HCT116 (cell line): ENCODE results near the gene DGKE. TPM values are rescaled to one million over a fixed set of nuclear protein-coding genes. Genes with fewer than 3 reads are reported as not detected.

Source experiments
- ATAC-seq: fragments of 200-7000 bp; cut with Tn5 transposase; 2 replicates; pipeline ENCODE4 v1.9.1; 2020; ENCODE audit warnings: mild to moderate bottlenecking, moderate library complexity
- BruUV-seq: library from RNA; stranded (reverse); fragments of 400-500 nt; replicated peaks from 2 replicates; lab custom pipeline; 2021; lab: Mats Ljungman, UMichigan
- CTCF ChIA-PET: fragments of 300-600 bp; sonication (Branson Sonifier 250); formaldehyde crosslinking; loops from one replicate; lab custom pipeline; 2021; ENCODE audit warnings: antibody characterized with exemption; lab: Charles Lee
- POLR2A ChIA-PET: fragments of 300-600, 350-600 bp; sonication (Branson Sonifier 250); formaldehyde crosslinking; loops from one replicate; lab custom pipeline; 2021; ENCODE audit warnings: antibody characterized with exemption; lab: Charles Lee
- RAD21 ChIA-PET, 2 experiments: fragments of 300-600 bp; sonication (Branson Sonifier 250); formaldehyde crosslinking; loops; one replicate each; lab custom pipeline; 2023; ENCODE audit warnings: low total read pairs in 2 of 2; ENCODE audit not compliant: uncharacterized antibody in 2 of 2, unreplicated experiment in 2 of 2, low non-redundant PET in 1 of 2; lab: Charles Lee
- DNase-seq: peaks from one replicate; pipeline ENCODE4 v3.0.0-alpha.2; 2010; ENCODE audit warnings: low read depth, low spot score
- H2AFZ ChIP-seq: fragments of 200-600 bp; shearing (Covaris generic), sonication (generic); 2 replicates; pipeline ENCODE4 v1.6.1; 2017; ENCODE audit warnings: low read depth, mixed run types, mixed read lengths, antibody characterized with exemption, low read length; ENCODE audit not compliant: poor library complexity, severe bottlenecking
- H3K27ac ChIP-seq: 2 replicates; pipeline ENCODE4 v1.5.1; 2012; ENCODE audit warnings: low read depth, low read length
- H3K27me3 ChIP-seq: fragments of 200-600 bp; sonication (generic); 2 replicates; pipeline ENCODE4 v1.6.1; 2016; ENCODE audit warnings: mixed run types, low read length, mixed read lengths; ENCODE audit not compliant: insufficient read depth
- H3K36me3 ChIP-seq, 2 experiments: fragments of 200-500 bp in 1 of 2; fragments of 200-600 bp in 1 of 2; sonication (Bioruptor generic) in 1 of 2; sonication (generic) in 1 of 2; 2 replicates each; pipeline versions ENCODE4 v1.5.1 to v1.6.1; 2014 to 2016; ENCODE audit warnings: low read length in 2 of 2, inconsistent platforms in 1 of 2, mixed read lengths in 1 of 2, mixed run types in 1 of 2; ENCODE audit not compliant: insufficient read depth in 2 of 2, control insufficient read depth in 1 of 2
- H3K4me1 ChIP-seq, 2 experiments: fragments of 200-600 bp in 1 of 2; sonication (generic) in 1 of 2; 2 replicates each; pipeline versions ENCODE4 v1.5.1 to v1.6.1; 2012 to 2017; ENCODE audit warnings: low read length in 2 of 2, inconsistent platforms in 1 of 2, mild to moderate bottlenecking in 1 of 2, mixed read lengths in 1 of 2, mixed run types in 1 of 2, moderate library complexity in 1 of 2; ENCODE audit not compliant: insufficient read depth in 2 of 2, control insufficient read depth in 1 of 2
- H3K4me2 ChIP-seq: fragments of 200-600 bp; sonication (generic); 2 replicates; pipeline ENCODE4 v1.6.1; 2017; ENCODE audit warnings: mixed run types, low read length, mixed read lengths
- H3K4me3 ChIP-seq, 2 experiments: fragments of 200-600 bp in 1 of 2; sonication (generic) in 1 of 2; replicated peaks in 1 of 2; 2 replicates each; pipeline ENCODE4 v1.5.1; 2011 to 2016; ENCODE audit warnings: low read length in 2 of 2, control low read depth in 1 of 2, low read depth in 1 of 2, mild to moderate bottlenecking in 1 of 2, mixed read lengths in 1 of 2, mixed run types in 1 of 2
- H3K79me2 ChIP-seq: fragments of 200-600 bp; sonication (generic); 2 replicates; pipeline ENCODE4 v1.6.1; 2017; ENCODE audit warnings: mild to moderate bottlenecking, mixed run types, low read length, moderate library complexity, mixed read lengths; ENCODE audit not compliant: insufficient read depth
- H3K9ac ChIP-seq: fragments of 200-600 bp; sonication (generic); 2 replicates; pipeline ENCODE4 v1.6.1; 2016; ENCODE audit warnings: low read length, mixed read lengths
- H3K9me2 ChIP-seq: fragments of 200-600 bp; sonication (generic), shearing (Covaris generic); 2 replicates; pipeline ENCODE4 v1.6.1; 2017; ENCODE audit warnings: mixed run types, mild to moderate bottlenecking, moderate library complexity; ENCODE audit not compliant: insufficient read depth
- H3K9me3 ChIP-seq, 2 experiments: fragments of 200-500 bp in 1 of 2; fragments of 200-600 bp in 1 of 2; sonication (Bioruptor generic) in 1 of 2; sonication (generic) in 1 of 2; 2 replicates each; pipeline ENCODE4 v1.6.1; 2014 to 2017; ENCODE audit warnings: low read length in 2 of 2, mixed read lengths in 2 of 2, inconsistent platforms in 1 of 2, low read depth in 1 of 2, mild to moderate bottlenecking in 1 of 2, mixed run types in 1 of 2, moderate library complexity in 1 of 2; ENCODE audit not compliant: control insufficient read depth in 1 of 2, insufficient read depth in 1 of 2
- H4K20me1 ChIP-seq: fragments of 200-600 bp; sonication (generic), shearing (Covaris generic); 2 replicates; pipeline ENCODE4 v1.6.1; 2017; ENCODE audit warnings: mixed run types, mild to moderate bottlenecking, moderate library complexity; ENCODE audit not compliant: insufficient read depth
- CBX3 ChIP-seq: IDR thresholded peaks from 2 replicates; pipeline ENCODE4 v1.6.1; 2012; ENCODE audit warnings: low read depth
- ELF1 ChIP-seq: IDR thresholded peaks from 2 replicates; pipeline ENCODE4 v1.6.1; 2012; ENCODE audit warnings: low read depth, borderline replicate concordance
- EZH2 ChIP-seq: fragments of 200-600 bp; sonication (generic); IDR thresholded peaks from 2 replicates; pipeline ENCODE4 v1.6.1; 2017; ENCODE audit warnings: antibody characterized with exemption, mixed run types
- FOSL1 ChIP-seq: IDR thresholded peaks from 2 replicates; pipeline ENCODE4 v1.6.1; 2012; ENCODE audit warnings: low read depth
- SIN3A ChIP-seq: IDR thresholded peaks from 2 replicates; pipeline ENCODE4 v1.6.1; 2012; ENCODE audit warnings: low read depth
- YY1 ChIP-seq: IDR thresholded peaks from 2 replicates; pipeline ENCODE4 v1.6.1; 2011; ENCODE audit warnings: low read length, low read depth, moderate library complexity, mild to moderate bottlenecking; ENCODE audit not compliant: insufficient replicate concordance; ENCODE audit errors: extremely low read depth
- ZNF274 ChIP-seq: fragments of 200-500 bp; sonication (Bioruptor generic); IDR thresholded peaks from 2 replicates; pipeline ENCODE4 v1.6.1; 2014; ENCODE audit warnings: mild to moderate bottlenecking, low read depth, low read length, inconsistent platforms
- intact Hi-C: fragments of 100-400 bp; cut with micrococcal nuclease; formaldehyde crosslinking; loops from 2 replicates; pipeline ENCODE4 v1.10.0; 2022
- total RNA-seq: library from RNA; stranded (reverse); gene quantifications from one replicate; pipeline ENCODE4 v1.2.1, GENCODE V29; 2021; ENCODE audit not compliant: unreplicated experiment
- TF ChIP-seq, protein P1 (sequence below): IDR thresholded peaks from 2 replicates; pipeline ENCODE4 v1.6.1; 2012
- TF ChIP-seq, protein P2 (sequence below): IDR thresholded peaks from 2 replicates; pipeline ENCODE4 v1.6.1; 2011; ENCODE audit warnings: mild to moderate bottlenecking, low read length, moderate library complexity; ENCODE audit not compliant: insufficient replicate concordance; ENCODE audit errors: extremely low read depth

The DGKE gene
- total RNA-seq, 1 experiment from 2014 or later: 5.2 TPM

- H3K9ac ChIP-seq: no peak overlapping the region
- H2AFZ ChIP-seq: no peak overlapping the region
- no peak overlapping the region for H3K27ac ChIP-seq
- H3K27me3 ChIP-seq: no peaks in the 10 kb centered on the region
- H3K4me1 ChIP-seq: peaks cover 3 to 9% of the 10 kb centered on the region in 2 experiments
- H3K9me2 ChIP-seq: no peaks in the 10 kb centered on the region
- ChIA-PET RAD21 (no interaction called here), POLR2A (no interaction called here)
- BruUV-seq: no TSS peak
- no peaks in the 10 kb centered on the region for H3K36me3 ChIP-seq
- no peak overlapping the region for H3K4me2 ChIP-seq
- H3K4me3 ChIP-seq: no peak overlapping the region
- no peaks in the 10 kb centered on the region for H3K9me3 ChIP-seq
- H3K79me2 ChIP-seq: no peaks in the 10 kb centered on the region
- DNase-seq: no peak
- ATAC-seq: no peak
- no peaks in the 10 kb centered on the region for H4K20me1 ChIP-seq
- TF ChIP-seq, protein P1, sequence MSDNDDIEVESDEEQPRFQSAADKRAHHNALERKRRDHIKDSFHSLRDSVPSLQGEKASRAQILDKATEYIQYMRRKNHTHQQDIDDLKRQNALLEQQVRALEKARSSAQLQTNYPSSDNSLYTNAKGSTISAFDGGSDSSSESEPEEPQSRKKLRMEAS: no peak
- no peak for TF ChIP-seq EZH2
- TF ChIP-seq, all 23 proteins: peak for 0
- intact Hi-C loops: no loop called here
- CTCF ChIA-PET: interaction anchor here (1.5 kb wide), 1 partner anchor 323 kb away, joined by 3 read pairs; no protein-coding TSS in a partner anchor
Observed at GRCh38 chr17:56822725-56823124, 11.2 kb upstream of the DGKE start.

GRCh38 chr17:56823848-56824247 lies 10.1 kb upstream of the DGKE start:
- ChIA-PET CTCF (no interaction called here), POLR2A (interaction anchor here (0.8 kb wide), 1 partner anchor 90 kb away, joined by 3 read pairs; the partner anchor contains the start of gene TRIM25), RAD21 (no interaction called here)
- Histone ChIP-seq H4K20me1 (no peaks in the 10 kb centered on the region), H3K36me3 (no peaks in the 10 kb centered on the region), H3K9me2 (no peaks in the 10 kb centered on the region), H3K27ac (no peak overlapping the region), H3K4me1 (peaks cover 3 to 9% of the 10 kb centered on the region in 2 experiments), H3K9me3 (no peaks in the 10 kb centered on the region), H3K4me2 (no peak overlapping the region), H3K27me3 (no peaks in the 10 kb centered on the region), H2AFZ (no peak overlapping the region), H3K79me2 (no peaks in the 10 kb centered on the region), H3K9ac (no peak overlapping the region), H3K4me3 (no peak overlapping the region)
- TF ChIP-seq YY1: no peak
- no peak for TF ChIP-seq CBX3
- no peak for TF ChIP-seq SIN3A
- no peak for TF ChIP-seq ZNF274
- TF ChIP-seq FOSL1: no peak
- TF ChIP-seq, protein P2, sequence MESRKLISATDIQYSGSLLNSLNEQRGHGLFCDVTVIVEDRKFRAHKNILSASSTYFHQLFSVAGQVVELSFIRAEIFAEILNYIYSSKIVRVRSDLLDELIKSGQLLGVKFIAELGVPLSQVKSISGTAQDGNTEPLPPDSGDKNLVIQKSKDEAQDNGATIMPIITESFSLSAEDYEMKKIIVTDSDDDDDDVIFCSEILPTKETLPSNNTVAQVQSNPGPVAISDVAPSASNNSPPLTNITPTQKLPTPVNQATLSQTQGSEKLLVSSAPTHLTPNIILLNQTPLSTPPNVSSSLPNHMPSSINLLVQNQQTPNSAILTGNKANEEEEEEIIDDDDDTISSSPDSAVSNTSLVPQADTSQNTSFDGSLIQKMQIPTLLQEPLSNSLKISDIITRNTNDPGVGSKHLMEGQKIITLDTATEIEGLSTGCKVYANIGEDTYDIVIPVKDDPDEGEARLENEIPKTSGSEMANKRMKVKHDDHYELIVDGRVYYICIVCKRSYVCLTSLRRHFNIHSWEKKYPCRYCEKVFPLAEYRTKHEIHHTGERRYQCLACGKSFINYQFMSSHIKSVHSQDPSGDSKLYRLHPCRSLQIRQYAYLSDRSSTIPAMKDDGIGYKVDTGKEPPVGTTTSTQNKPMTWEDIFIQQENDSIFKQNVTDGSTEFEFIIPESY: no peak
- TF ChIP-seq ELF1: no peak
- DNase-seq: no peak
- intact Hi-C loops: no loop called here
- no TSS peak for BruUV-seq
- ATAC-seq: no peak
